GM18867 (cell line): ENCODE data around the gene FSD1L.
"Not testable (repeated sequence)": the region's sequence is repeated elsewhere in the genome, so short reads cannot be mapped to it uniquely, and the experiment has no call there.

ENCODE experiments used
- ATAC-seq: cut with Tn5 transposase; IDR thresholded peaks from one replicate; pipeline ENCODE4 v1.9.1; 2021; ENCODE audit warnings: mild to moderate bottlenecking, moderate library complexity; ENCODE audit not compliant: unreplicated experiment

Gene FSD1L

GRCh38 chr9:105483618-105484017 is 35.8 kb downstream of the FSD1L start:
- ATAC-seq: peak; percentile 86

- no peak for ATAC-seq
Measured at GRCh38 chr9:105484226-105484625, 36.4 kb downstream of the FSD1L start.

- no peak for ATAC-seq
Measured at GRCh38 chr9:105485131-105485530, 37.3 kb downstream of the FSD1L start.

GRCh38 chr9:105496826-105497225 is 49.0 kb downstream of the FSD1L start:
- no peak for ATAC-seq

GRCh38 chr9:105497704-105498103 is 49.9 kb downstream of the FSD1L start:
- no peak for ATAC-seq

- ATAC-seq: peak; percentile 77
Measured at GRCh38 chr9:105500108-105500766, 52.4 kb downstream of the FSD1L start.

- ATAC-seq: no peak
Measured at GRCh38 chr9:105501414-105501813, 53.6 kb downstream of the FSD1L start.

- ATAC-seq: no peak
Measured at GRCh38 chr9:105502276-105502675, 54.4 kb downstream of the FSD1L start.

GRCh38 chr9:105503881-105504280 is 56.0 kb downstream of the FSD1L start:
- ATAC-seq: peak; percentile 63

GRCh38 chr9:105507096-105507790 is 59.4 kb downstream of the FSD1L start:
- ATAC-seq: no peak

GRCh38 chr9:105508530-105508929 is 60.7 kb downstream of the FSD1L start:
- no peak for ATAC-seq

GRCh38 chr9:105510024-105510423 is 62.2 kb downstream of the FSD1L start:
- ATAC-seq: peak; percentile 73

- no peak for ATAC-seq
Measured at GRCh38 chr9:105511446-105511845, 63.6 kb downstream of the FSD1L start.

- no peak for ATAC-seq
Measured at GRCh38 chr9:105515811-105516413, 68.1 kb downstream of the FSD1L start.

GRCh38 chr9:105519710-105520369 is 72.0 kb downstream of the FSD1L start:
- peak; percentile 67 for ATAC-seq

GRCh38 chr9:105520992-105521391 is 73.2 kb downstream of the FSD1L start:
- ATAC-seq: not testable (repeated sequence)

GRCh38 chr9:105522618-105523385 is 75.0 kb downstream of the FSD1L start:
- ATAC-seq: peak; percentile 92

- ATAC-seq: no peak
Measured at GRCh38 chr9:105531530-105531929, 83.7 kb downstream of the FSD1L start.

- peak; percentile 57 for ATAC-seq
Measured at GRCh38 chr9:105535920-105536668, 88.3 kb downstream of the FSD1L start.

GRCh38 chr9:105539452-105539851 is 91.6 kb downstream of the FSD1L start:
- ATAC-seq: no peak
